ENCODE results near the gene TMEM204.

DNA sequence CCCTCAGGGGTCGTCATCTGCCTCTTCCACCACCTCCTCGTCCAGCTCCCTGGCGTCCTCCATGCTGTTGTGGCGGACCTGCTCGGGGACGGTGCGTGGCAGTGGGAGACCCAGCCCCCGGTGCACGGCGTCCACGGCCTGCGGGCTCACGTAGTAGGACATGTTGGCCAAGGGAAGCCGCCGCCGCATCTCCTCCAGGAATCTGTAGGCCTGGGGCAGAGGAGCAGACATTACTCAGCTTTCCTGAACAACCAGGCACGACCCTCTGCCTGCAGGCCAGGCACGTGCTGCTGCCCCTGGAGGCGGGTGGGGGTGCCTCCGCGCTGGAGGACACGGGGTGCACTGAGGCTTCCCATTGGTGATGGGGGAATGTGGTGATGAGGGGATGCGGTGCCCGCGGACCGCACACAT, 22.5 kb upstream of the TMEM204 start:
- TF ChIP-seq, protein P1, sequence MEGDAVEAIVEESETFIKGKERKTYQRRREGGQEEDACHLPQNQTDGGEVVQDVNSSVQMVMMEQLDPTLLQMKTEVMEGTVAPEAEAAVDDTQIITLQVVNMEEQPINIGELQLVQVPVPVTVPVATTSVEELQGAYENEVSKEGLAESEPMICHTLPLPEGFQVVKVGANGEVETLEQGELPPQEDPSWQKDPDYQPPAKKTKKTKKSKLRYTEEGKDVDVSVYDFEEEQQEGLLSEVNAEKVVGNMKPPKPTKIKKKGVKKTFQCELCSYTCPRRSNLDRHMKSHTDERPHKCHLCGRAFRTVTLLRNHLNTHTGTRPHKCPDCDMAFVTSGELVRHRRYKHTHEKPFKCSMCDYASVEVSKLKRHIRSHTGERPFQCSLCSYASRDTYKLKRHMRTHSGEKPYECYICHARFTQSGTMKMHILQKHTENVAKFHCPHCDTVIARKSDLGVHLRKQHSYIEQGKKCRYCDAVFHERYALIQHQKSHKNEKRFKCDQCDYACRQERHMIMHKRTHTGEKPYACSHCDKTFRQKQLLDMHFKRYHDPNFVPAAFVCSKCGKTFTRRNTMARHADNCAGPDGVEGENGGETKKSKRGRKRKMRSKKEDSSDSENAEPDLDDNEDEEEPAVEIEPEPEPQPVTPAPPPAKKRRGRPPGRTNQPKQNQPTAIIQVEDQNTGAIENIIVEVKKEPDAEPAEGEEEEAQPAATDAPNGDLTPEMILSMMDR (IDR thresholded peaks at IDR 0.05), result no peak
- TF ChIP-seq POLR2A (IDR thresholded peaks at IDR 0.05) (no peak), POLR2AphosphoS5 (IDR thresholded peaks at IDR 0.05) (no peak)

All from suprapubic skin (tissue), 4 donors.